HG03135 (cell line): ENCODE results near the gene RNF7.
"Not testable (repeated sequence)": the region's sequence is repeated elsewhere in the genome, so short reads cannot be mapped to it uniquely, and the experiment has no call there.

Source experiments
- ATAC-seq: cut with Tn5 transposase; IDR thresholded peaks from one replicate; pipeline ENCODE4 v1.9.1; 2021; ENCODE audit warnings: mild to moderate bottlenecking, moderate library complexity; ENCODE audit not compliant: unreplicated experiment

The RNF7 gene

DNA sequence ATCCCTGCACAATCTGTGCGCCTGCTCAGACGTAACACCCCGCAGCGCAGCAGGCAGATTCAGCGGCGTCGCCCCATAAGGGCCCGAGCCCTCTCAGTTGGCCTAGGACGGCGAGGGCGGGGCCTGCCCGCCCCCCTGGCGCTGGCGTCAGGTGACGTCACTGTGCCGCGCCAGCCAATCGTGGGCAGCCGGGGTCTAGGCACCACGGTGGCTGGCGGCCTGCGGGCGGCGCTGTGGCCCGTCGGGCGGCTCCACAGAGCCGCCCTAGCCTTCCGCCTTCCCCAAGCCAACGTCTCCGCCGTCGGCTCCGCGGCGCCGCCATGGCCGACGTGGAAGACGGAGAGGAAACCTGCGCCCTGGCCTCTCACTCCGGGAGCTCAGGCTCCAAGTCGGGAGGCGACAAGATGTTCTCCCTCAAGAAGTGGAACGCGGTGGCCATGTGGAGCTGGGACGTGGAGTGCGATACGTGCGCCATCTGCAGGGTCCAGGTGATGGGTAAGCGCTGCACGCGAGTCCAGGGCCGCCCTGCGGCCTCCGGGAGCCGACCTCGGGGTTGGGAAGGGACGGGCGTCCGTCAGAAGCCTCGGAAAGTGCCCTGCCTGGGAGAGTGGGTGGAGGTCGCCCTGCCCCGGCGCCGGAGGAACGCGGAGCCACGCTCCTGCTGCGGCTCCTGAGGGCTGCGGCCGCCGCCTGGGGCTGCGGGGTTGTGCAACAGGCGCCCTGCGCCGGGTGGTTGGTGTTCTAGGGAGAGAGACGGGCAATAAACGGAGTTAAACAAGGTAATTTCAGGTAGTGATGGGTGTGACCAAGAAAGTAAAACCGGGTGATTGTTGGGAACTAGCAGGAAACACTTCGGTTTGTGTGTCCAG is at the start of gene RNF7:
RNF7 (plus strand) TSS at position 277 of the 869 bp plus-strand sequence; CDS start at position 321, 44 bp downstream.
- peak; percentile 95 for ATAC-seq

DNA sequence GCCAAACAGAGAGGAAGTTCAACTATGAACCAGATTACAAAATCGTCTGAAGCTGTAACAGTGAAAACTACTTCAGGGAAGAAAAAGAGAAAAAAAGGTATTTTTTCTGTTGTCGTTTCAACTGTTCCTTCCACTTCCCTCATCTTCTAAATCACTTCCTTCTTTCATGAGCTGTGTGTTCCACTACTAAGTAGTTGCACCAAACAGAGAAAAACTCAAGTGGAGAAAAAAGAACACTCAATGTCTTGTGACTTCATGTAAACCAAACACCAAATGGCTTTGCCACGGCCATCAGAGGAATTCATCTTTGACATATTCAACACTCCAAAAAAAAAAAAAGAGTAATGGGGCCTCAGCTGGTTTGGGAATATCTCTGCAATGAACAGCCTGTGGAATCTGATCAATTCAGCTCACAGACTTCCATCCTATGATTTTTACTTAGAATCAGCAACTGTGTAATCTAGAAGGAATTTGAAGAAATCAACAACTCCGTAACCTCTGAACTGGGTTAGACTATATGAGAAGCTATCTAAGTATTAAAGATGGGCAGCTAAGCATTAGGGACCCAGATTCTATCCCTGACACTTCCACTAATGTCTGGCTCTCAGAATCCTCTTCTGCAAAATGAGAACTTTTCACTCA is 47.5 kb upstream of the RNF7 start:
- ATAC-seq, result no peak

DNA sequence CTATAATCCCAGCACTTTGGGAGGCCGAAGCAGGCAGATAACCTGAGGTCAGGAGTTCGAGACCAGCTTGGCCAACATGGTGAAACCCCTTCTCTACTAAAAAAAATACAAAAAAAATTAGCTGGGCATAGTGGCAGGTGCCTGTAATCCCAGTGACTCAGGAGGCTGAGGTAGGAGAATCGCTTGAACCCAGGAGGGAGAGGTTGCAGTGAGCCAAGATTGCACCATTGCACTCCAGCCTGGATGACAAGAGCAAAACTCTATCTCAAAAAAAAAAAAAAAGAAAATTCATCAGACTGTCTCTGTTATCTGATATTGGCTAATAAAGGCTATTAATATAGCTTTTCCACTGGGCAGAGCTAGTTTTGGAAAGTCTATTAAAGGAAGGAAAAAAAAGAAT is 46.6 kb upstream of the RNF7 start:
- not testable (repeated sequence) for ATAC-seq

DNA sequence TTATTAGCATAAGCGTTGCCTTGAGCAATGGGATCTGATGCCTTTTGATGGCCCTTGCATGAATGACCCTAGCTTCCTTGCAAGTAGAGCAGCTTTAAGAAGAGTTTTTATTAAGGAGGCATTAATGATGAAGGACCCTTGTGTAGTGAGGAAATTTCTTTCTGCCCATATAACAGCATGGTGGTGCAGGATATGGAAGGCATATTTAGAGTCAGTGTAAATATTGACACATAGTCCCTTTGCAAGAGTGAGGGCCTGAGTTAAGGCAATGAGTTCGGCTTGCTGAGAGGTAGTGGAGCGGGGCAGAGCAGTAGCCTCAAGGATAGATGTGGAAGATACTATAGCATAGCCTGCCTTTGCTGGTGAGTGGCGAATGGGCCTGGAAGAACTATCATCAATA is 45.1 kb upstream of the RNF7 start:
- ATAC-seq, result not testable (repeated sequence)

DNA sequence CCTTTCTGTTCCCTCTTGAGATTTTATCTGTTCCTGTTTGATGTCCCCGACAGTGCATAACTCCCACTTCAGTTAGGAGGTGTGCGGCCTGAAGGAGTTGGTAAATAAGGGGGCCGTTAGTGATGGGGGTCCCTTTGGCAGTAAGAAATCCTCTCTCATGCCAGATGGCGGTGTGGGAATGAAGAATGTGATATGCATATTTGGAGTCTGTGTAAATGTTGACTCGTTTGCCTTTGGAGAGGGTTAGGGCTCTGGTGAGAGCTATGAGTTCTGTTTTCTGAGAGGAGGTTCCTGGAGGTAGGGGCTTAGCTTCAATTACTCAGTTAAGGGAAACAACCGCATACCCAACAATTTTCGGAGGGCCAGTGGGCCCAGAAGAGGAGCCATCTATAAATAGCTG is 38.8 kb upstream of the RNF7 start:
- no peak for ATAC-seq

DNA sequence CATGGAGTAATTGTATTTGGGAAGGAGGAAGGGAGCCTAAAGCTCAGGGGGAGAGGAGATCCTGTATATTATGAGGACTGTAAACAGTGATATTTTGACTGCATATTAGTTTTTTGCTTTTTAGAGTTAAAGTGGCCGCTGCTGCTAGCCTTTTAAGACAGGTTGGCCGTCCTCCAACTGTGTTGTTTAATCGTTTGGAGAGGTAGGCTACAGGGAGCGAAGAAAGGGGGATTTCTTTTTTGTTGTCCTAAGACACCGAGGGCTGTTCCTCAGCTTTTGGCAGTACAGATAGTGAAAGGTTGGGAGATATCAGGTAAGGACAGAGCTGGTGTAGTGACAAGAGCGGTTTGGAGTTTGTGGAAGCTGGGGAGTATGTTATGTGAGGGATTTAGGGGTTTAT is 38.2 kb upstream of the RNF7 start:
- ATAC-seq, result no peak

DNA sequence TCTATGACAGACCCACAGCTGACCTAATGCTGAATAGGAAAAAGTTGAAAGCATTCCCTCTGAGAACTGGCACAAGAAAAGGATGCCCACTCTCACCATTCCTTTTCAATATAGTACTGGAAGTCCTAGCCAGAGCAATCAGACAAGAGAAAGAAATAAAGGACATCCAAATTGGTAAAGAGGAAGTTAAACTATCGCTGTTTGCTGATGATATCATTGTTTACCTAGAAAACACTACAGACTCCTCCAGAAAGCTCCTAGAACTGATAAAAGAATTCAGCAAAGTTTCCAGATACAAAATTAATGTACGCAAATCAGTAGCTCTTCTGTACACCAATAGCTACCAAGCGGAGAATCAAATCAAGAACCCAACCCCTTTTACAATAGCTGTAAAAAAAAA is 34.7 kb upstream of the RNF7 start:
- ATAC-seq, result not testable (repeated sequence)

DNA sequence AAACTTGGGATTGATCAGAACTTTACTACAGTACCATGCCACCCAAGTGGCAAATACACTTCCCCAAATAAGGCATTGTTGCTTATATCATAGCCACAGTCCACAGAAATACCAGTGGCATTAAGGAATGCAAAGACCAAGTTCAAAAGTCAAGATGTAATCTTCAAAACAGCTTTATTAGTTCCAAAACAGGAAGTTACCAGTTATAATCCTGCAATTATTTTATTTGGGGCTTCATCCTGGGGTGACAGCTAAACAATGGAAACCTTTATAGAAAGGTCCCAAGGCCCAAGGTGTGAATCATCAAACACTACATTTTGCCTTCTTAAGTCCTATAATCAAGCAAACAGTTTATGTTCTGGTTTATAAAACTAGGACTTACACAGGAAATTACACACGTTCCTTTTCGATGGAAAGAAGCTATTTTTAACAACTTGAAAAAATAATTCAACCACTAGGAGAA is 30.3 kb upstream of the RNF7 start:
- ATAC-seq, result no peak

DNA sequence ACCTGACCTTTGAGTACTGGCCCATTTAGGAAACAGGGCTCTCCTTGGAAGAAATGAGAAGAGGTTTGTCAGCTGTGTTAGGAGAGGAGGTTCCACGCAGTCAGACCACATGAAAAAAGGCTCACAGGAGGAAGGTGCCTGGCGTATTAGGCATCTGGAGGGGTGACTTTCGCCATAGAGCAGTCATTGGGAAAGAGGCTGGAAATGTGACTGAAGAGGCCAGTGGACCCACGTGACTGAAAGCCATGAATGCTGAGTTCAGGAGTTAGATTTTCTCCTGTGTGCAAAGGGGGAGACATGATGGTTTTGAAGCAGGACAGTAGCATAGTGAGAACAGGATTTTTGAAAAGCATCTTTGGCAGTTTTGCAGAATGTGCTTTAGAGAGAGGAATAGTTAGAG is 29.7 kb upstream of the RNF7 start:
- no peak for ATAC-seq

DNA sequence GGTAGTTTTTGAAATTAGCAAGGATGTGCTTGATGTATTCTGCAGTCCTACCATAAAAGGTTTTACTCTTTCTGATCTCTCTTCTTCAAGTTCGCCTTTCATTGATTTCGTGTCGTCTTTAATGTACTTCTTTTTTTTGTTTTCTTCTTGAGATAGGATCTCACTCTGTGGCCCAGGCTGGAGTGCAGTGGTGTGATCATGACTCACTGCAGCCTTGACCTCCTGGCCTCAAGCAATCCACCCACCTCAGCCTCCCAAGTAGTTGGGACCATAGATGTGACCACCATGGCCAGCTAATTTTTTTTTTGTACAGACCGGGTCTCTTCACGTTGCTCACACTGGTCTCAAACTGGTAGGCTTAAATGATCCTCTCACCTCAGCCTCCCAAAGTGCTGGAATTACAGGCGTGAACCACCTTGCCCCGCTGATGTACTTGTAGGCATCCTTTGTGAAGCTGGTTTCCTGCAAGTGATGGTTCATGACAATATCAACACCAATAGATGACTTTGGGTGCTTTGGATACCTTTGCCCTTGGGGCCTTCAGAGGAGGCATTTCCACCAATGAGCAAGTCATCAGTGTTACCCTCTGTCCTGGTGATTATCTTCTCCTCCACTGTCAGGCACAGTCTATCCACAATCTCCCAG is 28.9 kb upstream of the RNF7 start:
- no peak for ATAC-seq

DNA sequence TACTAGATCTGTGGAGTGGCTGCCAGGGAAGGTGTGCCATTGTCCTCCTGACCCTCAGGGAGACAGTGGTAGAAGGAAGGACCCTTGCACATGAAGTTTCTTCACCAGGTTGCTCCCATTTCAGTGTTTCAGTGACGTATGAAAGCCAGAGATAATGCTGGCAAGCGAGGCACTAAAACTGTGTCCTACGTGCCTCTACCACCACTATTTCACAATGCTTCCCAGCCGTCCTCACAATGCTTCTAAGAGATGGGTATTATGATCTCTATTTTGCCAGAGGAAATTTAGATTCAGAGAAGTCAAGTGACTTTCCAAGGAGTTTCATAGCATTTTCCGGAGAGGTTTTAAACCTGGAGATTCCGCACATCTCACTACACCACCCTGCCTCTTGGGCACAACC is 28.0 kb upstream of the RNF7 start:
- ATAC-seq, result no peak

DNA sequence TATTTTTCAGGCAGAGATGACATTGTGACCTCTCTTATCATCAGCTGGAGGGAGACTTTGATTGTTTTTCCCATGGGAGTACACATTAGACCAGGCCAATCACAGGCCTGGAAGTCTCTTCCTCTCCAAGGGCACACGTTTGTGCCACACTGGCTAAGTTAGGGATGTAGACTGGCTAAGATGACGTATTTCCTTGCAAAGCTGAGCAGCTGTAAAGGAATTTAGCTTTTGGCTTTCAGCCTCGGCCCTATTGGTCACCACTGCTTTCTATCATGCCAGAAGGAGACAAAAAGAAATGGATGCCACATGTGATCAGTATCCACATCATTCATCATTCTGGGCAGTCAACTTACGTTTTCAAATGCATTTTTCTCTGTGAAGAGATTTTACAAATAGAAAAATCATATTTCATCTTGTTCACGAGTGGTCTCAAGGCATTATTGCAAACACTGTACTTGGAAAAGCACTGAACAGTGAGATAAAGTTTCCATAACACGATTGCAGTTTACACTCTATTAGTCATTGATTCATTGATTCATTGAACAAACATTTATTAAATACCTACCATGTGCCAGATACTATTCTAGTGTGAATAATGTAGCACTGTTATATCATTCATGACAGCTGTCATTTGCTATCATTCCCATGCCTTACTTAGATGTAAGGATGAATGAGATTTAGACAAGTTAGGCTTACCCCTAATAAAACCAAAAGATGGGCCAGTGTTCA is 27.0 kb upstream of the RNF7 start:
- no peak for ATAC-seq

DNA sequence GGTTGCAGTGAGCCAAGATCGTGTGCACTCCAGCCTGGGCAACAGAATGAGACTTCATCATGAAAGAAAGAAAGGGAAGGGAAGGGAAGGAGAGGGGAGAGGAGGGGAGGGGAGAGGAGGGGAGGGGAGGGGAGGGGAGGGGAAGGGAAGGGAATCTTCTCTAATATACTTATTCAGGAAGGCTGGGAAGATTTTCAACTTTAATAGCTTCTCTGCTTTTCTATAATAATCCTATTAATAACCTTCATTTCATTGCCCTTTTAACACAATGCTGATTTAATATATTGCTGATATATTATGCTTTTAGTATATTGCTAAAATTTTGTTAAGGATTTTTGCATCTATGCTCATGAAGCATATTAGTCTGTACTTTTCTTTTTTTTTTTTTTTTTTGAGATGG is 23.4 kb upstream of the RNF7 start:
- no peak for ATAC-seq

DNA sequence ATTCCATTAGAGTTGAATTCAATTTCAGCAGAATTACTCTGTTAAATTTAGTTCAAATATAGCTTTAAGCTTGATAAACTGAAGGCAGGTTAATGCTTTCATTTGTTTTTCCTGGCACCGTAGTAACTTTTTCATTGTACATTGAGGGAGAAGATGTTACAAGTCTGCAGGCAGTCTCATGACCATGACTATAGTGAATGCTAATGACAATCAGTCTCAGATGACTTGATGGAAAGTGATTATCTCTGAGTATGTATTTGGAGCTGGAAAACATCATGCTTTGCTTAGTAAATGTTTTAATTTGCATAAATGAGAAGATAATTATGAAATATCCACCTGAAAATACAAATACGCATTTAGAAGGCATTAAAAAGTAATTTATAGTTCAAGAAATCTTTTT is 16.0 kb upstream of the RNF7 start:
- ATAC-seq, result no peak

DNA sequence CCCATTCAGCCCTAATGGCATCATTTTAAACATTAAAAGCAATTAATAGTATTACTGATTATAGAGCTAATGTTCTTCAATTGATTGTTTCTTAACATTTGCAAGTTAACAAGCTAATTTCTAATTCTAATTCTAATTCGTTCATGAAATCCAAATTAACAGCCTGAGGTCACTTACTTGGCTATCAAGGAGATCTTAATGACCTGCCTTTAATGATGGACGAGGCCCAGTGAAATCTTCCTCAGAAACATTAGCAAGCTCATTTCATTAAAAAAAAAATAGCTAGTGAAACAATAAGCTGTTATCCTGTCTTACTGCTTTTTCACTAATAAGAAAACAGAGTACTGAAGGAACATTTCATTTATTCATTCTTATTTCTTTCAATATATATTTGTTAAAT is 15.4 kb upstream of the RNF7 start:
- no peak for ATAC-seq

DNA sequence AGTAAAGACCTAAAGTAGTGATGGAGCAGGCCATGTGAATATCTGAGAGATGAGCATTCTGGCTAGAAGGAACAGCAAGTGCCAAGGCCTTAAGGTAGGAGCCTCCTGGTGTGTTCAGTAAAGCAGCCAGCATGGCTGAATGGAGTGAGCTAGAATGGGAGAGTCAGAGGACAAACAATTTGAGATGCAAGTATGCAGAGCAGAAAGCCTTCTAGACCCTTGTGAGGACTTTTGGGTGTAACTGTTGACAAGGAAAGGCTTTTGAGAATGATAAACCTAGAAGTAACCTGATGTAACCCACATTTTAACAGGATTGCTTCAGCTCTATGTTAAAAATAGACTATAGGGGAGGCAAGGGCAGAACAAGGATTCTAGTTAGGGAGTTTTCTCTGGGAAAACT is 14.8 kb upstream of the RNF7 start:
- ATAC-seq, result no peak

DNA sequence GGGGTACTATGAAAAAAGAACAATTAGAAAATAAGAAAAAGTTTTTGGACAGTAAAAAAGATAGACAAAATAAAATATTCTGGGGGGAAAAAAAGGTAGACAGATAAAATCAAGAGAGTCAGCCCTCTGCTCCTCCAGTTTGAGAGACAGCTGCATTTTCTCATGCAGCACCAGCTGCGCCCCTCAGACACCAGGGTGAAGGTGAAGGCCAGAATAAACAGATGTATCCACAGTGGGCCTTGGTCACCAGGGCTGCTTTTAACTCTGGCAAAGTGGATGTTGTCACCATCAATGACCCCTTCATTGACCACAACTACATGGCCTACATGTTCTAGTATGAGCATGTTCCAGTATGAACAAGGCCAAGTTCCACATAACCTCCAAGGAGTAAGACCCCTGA is 13.9 kb upstream of the RNF7 start:
- no peak for ATAC-seq

DNA sequence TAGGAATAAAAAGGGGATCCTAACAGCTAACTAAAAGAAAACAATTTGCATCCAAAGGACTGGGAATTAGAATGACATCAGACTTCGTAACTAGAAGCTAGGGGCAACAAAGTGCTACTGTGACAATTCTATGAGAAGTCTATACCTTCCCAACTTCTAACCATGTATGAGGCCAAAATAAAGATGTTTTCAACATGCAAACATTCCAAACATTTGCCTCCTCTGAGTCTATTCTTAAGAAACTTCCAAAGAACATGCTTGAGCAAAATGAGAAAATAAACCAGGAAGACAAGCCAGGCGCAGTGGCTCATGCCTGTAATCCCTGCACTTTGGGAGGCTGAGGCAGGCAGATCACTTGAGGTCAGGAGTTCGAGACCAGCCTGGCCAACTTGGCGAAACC is 13.1 kb upstream of the RNF7 start:
- ATAC-seq, result no peak

DNA sequence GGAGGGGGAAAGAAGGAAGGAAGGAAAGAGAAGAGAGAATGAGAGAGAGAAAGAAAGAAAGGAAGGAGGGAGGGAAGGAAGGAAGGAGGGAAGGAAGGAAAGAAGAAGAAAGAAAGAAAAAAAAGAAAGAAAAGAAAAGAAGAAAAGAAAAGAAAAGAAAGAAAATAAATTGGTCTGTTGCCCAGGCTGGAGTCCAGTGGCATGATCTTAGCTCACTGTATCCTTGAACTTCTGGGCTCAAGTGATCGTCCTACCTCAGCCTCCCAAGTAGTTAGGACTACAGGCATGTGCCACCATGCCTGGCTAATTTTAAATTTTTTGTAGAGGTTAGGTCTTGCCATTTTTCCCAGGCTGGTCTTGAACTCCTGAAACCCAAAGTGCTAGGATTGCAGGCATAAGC is 11.6 kb upstream of the RNF7 start:
- no peak for ATAC-seq

DNA sequence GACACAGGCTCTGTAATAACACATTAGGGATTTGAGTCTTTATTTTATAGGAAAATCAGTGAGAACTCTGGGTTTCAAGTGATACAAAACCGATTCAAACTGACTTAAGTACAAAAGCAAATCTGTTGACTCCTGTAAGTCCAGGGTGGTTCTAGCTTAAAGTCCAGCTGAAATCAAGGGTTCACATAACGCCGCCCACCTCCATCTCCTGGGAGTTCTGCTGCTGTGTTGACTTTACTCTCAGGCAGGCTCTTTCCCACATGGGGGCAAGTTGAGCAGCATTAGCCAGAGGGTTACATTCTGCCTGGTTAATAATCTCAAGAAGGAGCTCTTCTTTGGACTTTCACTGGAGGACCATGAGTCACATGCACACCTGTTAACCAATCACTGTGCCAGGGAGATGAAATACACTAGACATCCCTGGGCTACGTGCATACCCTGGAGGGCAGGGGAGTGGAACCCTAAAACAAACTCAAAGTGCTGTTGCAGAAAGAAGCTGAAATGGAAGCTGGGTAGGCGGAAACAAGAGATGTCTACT is 9.7 kb upstream of the RNF7 start:
- no peak for ATAC-seq

DNA sequence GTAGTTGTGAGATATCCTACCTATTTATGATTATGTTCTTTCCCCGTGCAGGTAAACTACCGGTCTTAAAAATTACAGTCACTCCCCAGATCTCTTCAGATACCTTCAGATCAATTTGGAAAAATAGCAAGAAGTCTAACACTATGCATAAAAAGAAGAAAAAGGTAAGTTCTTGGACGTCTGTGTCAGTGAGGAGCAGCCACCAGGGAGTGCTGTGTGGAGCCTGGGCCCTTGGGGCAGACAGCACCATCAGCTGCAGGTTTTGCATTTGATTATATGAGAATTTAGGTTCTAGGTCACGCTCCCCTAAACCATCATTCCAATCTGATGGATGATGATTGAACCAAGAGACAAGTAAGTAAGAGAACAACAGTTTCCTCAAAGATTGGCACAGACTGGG is 8.9 kb upstream of the RNF7 start:
- ATAC-seq, result no peak
